ENCODE data around the gene CEP135.
"Not testable (repeated sequence)": the region's sequence is repeated elsewhere in the genome, so short reads cannot be mapped to it uniquely, and the experiment has no call there.

CEP135 gene

DNA sequence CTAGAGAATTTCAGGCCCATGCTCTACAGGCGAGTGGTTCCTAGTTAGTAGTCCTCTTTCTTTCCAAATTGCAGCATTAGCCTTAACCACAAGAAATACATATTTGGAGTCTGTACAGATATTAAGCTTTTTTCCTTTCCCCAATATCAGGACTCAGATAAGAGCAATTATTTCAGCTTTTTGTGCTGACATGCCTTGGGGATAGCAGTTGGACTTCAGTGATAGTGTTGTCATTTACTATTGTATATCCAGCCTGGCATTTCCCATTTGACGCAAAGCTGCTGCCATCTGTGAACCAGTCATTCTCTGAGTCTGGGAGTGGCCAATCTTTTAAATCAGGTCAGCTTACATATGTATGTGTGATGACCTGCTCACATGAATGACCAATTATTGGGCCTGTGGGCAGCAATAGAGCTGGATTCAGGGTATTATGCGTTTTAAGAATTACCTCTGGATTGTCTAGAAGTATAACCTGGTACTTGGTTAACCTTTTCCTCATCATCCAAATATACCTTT, 6.8 kb upstream of the CEP135 start:
- DNase-seq (ENCODE audit: low read depth) = no peak

DNA sequence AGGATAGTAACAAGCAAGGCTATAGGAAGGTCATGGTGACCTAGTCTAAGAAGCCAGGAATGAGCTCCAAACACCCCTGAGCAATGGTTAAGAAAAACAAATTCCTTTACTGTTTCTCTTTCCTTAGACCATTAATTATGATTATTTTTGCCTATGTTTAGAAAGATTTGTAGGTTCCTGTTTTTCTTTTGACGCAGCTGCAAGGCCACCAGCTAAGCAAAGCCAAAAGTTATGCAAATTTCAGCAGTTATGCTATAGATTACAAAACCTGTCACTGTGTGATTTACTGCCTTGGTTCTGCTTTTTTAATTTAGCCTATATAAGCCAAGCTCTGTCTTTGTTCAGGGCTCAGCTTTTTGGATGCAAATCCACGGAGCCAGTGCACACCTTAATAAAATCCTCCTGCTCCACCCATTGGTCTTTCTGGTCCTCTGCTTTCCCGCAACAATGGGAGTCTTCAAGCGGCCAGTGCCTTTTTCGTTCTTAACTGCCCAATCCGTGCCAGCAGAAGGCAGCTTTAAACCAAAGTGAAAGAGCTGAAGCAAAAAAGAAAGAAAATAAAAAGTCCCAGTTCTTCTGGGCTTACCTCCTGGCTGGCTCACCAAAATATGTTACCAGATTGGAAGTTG, 1.4 kb upstream of the CEP135 start:
- DNase-seq (ENCODE audit: low read depth) = no peak

DNA sequence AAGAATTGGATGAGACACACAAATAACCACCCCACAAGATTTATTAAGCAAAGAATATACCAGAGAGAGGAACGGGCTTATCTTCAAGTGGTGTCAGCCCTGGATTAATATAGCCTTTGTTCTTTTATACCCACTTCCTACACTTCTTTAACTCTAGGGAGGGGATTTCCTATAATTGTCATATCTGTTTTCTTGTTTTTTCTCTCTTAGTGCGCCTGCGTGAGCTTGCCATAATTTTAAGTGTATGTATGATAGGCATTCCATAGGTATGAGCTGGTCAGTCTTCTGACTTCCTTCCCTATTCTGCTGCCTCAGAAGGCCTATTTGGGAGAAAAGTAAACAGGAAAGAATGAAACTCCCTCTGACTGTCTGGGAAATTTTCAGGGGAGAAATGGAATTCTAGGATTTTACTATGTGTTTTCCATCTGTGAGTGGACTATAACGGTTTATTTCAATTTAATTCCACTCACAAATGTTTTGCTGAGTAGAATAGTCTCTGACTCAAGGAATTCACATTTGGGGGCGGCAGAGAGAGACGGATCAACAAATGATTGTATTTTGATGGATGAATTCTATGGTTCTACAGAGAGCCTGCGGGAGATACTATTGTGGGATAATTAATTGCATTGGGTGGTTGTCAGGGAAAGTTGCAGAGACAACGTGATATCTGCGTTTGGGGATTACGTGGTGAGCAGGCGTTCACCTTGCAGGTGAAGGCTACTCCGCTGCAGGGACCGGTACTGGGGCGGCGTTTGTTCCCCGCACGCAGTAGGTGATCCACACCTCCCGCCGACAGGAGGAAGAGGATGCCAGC, 626 bp upstream of the CEP135 start:
- peak; percentile 85 for DNase-seq (ENCODE audit: low read depth)

DNA sequence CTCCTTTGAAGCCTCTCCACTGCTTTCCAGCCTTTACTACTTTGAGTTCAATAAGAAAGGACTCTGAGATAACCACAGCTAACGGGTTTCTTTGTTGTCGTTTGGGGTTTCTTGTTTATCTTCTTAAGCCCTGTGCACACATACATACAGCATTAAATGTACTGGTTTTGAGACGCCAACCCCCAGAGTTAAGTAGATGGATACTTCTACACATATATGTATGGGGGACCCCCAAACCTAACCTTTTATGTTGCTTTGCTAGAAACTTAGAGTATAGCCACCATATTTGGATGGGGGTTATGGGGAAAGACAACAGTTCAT, 697 bp downstream of the CEP135 start:
- no peak for DNase-seq (ENCODE audit: low read depth)

DNA sequence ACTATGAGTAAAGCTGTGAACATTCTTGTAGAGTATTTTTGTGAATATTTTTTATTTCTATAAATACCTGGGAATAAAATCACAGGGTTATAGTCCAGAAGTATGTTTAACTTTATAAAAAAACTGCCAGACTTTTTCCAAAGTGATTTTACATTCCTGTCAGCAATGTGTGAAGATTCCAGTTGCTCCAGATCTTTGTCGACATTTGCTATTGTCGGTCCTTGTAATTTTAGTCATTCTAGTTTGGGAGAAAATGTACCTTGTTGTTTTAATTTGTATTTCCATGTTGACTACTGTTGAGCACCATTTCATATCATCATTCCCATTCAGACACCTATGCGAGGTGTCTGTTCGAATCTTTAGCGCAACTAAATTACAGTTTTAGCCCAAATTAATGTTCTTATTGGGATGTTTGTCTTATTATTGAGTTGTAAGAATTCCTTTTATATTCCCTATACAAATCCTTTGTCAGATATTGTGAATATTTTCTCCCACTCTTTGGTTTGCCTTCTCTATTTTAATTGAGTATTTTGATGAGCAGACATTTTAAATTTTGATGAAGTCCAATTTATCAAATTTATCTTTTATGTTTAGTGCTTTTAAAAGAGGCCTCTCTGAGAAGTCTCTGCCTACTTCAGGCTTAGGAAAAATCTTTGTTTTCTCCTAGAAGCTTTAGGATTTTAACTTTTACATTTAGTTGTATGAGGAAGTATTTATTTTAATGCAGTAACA, 2.6 kb downstream of the CEP135 start:
- no peak for DNase-seq (ENCODE audit: low read depth)

DNA sequence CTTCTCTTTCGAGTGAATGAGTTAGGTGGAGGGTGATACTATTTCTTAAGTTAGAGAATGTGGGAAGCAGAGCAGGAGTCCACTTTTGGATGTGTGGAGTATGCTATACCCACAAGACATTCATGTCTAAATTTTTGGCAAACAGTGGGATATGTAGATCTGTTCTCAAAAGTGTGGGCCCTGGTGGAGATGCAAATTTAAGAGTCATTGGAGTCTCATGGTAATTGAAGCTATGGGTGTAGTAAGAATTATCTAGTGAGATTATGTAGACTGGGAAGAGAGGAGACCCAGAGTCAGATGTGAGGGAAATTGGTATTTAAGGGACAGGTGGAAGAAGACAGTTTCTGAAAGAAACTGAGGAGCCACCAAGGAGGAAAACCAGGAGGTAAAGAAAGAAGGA, 7.0 kb downstream of the CEP135 start:
- DNase-seq (ENCODE audit: low read depth) = no peak

DNA sequence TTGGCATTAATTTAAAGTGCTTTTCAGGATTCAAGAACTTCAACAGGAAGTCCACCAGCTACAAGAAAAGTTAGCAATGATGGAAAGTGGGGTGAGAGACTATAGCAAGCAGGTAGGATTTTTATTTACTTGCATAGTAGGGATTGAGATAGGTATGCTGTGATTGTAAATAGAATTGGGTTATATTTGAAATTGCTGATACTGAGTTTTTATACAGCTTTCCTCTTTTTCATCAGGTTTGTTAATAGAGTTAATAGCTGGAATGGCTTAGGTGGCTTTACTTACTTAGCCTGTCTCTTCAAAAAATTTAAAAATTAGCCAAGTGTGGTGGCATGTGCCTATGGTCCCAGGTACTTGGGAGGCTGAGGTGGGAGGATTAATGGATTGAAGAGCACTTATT, 10.9 kb downstream of the CEP135 start:
- DNase-seq (ENCODE audit: low read depth) = no peak

DNA sequence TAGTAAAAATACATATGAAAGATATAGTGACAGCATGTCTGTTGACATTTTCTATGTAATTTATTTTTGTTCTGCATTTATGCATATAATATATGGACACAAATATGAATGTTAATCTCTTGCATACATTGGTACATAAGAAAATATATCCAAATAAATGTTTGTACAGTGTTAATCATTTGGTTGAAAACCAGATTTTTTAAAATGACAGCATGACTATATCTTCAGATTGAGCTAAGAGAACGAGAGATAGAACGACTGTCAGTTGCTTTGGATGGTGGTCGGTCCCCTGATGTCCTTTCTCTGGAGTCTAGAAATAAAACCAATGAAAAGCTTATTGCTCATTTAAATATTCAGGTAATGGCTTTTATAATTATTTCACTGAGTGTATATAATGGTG, 15.3 kb downstream of the CEP135 start:
- no peak for DNase-seq (ENCODE audit: low read depth)

DNA sequence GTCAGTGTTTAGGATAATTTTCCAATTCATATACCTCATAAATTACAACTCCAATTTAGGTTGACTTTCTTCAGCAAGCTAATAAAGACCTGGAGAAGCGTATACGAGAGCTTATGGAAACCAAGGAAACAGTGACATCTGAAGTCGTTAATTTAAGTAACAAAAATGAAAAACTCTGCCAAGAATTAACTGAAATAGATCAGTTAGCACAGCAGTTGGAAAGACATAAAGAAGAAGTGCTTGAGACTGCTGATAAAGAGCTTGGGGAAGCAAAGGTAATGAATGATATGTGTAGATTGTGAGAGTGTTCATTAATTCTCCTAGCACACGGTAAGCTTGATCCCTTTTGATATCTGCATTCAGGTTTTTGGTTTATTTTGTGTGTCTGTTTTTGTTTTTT, 16.8 kb downstream of the CEP135 start:
- no peak for DNase-seq (ENCODE audit: low read depth)

DNA sequence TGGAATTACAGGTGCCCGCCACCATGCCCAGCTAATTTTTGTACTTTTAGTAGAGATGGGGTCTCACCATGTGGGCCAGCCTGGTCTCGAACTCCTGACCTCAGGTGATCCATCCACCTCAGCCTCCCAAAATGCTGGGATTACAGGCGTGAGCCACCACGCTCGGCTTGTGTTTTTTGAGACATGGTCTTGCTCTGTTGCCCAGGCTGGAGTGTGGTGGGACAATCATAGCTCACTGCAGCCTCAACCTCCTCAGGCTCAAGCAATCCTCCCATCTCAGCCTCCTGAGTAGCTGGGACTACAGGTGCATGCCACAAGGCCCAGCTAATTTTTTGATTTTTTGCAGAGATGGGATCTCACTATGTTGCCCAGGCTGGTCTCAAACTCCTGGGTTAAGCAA, 17.6 kb downstream of the CEP135 start:
- not testable (repeated sequence) for DNase-seq (ENCODE audit: low read depth)

DNA sequence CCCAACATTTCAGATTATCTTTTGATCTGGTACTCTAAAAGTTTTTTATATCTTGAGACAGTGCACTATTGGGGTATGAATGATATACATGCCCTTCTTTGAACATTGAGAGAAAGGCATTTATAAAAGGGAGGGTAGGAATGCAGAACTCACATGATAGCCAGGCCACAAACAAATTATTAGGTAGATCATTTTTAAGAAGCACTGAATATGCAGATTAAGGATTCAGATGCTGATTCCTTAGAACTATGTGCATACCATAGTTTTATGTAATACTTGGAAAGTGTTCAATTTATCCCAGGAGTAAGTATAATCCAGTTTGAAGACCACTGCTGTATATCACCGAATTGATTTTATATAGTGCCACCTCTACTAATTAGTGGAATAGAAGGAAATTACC, 18.6 kb downstream of the CEP135 start:
- DNase-seq (ENCODE audit: low read depth) = no peak

DNA sequence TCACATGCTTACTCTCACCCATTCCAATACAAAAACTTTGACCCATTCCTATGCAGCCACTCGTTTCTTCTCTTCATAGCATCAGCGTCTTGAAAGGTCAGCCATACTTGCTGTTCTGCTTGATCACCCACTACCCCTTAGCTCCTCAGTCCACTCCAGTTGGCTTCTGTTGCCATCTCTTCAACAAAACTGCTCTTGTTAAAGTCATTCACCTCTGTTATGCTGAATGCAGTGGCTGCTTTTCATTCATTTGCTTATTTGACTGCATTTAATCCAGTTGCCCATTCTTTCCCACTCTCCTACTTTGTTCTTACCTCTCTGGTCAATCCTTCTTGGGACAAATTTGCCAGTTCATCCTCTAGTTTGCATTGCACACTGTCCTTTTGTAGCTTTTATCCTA, 24.9 kb downstream of the CEP135 start:
- no peak for DNase-seq (ENCODE audit: low read depth)

DNA sequence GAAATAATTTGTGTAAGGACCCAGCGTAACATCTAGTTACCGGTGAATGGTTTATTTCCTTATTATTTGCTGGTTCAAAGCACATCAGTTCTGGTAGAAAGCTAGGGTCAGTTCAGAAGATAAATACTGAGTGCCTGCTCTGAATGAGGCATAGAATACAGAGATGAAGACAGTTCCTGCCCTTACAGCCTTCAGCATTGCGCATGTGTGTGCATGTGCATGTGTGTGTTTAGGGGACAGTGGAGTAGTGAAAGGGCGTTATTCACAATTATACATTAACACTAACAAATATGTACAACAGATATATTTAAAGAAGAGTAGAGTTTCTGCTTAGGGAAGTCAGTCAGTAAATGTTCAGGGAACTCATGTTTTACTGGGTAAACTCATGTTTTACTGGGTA, 29.1 kb downstream of the CEP135 start:
- DNase-seq (ENCODE audit: low read depth) = no peak

DNA sequence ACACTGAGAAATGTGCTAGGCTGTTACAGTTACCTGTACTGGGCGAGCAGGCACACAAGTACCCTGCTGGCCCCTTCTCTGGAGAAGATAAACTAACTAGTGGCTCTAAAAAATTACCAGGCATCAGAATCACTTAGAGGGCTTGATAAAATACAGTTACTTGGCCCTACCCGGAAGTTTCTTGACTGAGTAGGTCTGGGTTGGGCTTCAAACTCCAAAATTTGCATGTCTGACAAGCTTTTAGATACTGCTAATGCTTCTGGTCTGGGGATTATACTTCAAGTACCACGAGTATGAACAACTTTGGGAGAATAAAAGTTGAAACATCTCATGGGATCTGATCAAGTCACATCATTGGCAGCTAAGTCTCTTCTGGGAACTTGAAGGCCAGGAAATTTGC, 30.8 kb downstream of the CEP135 start:
- DNase-seq (ENCODE audit: low read depth) = no peak

DNA sequence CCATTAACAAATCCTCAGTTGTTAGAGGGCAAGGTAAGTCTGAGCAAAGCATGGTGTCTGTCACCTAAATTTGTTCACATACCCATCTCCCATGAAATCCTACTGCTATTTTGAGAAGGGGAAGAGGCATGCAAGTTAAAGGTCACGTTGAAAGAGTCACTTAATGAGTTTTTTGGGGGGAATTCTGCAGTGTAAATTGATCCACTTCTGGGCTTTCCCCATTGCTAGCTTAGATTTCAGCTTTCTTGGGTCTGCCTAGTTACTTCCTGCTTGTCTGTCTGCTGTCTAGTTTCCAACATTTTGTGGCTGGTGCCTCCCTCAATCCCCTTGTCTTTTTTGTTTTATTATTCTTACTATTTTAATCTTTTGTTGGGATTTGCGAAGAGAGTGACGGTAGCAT, 32.0 kb downstream of the CEP135 start:
- no peak for DNase-seq (ENCODE audit: low read depth)

DNA sequence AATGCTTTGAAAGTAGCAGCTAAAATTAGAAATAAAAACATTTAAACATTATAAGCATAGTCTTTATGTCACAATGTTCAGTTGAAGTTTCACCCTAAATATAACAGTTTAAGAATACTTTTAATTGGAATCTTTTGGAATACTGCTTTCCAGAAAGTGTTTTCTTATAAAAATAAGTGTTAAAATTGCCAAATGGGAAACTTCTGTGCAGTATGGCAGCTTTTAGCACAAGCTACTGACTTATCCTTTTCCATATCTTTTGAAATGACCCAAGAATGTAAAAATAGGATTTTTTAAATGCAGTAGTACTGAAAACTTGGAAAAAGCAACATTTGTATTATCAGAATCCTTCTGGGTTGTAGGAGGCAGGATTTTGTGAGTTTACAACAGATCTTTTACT, 34.2 kb downstream of the CEP135 start:
- DNase-seq (ENCODE audit: low read depth) = no peak

DNA sequence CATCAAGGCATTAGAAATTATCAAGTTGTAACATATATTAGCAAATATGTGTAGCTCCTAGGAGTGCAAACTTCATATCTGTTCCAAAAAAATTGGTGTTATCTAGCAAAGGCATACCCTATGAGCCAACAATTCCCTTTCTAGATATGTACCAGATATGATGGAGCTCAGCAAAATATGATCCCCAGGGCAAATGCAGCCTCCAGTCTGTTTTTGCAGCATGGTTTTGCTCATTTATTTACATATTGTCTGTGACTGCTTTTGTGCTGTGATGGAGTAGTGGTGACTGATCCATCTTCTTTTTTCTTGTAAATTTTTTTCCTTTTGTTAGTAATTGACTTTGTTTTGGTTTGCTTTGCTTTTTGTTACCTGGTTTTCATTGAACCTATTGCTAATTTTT, 41.0 kb downstream of the CEP135 start:
- no peak for DNase-seq (ENCODE audit: low read depth)

DNA sequence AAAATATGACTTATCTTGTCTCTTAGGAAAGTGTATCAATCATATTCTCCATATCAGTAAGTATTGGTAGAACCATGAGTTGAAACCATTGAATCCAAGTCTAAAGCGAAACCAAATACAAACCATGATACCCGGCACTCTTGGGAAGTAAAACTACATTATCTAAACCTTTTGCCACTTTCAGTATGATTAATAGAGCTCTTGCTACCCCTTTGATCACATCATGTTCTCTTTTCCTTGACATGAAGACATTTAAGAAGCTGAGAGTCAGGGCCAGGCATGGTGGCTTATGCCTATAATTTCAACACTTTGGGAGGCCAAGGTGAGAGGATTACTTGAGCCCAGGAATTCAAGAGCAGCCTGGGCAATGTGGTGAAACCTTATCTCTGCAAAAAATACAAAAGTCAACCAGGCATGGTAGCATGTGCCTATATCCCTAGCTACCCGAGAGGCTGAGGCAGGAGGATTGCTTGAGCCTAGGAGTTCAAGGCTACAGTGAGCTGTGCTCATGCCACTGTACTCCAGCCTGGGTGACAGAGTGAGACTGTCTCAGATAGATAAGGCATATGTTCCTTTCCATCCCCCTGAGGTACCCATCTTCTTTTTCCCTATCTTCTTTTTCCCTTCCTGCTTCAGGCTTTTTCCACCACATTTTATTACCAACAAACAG, 45.4 kb downstream of the CEP135 start:
- no peak for DNase-seq (ENCODE audit: low read depth)

DNA sequence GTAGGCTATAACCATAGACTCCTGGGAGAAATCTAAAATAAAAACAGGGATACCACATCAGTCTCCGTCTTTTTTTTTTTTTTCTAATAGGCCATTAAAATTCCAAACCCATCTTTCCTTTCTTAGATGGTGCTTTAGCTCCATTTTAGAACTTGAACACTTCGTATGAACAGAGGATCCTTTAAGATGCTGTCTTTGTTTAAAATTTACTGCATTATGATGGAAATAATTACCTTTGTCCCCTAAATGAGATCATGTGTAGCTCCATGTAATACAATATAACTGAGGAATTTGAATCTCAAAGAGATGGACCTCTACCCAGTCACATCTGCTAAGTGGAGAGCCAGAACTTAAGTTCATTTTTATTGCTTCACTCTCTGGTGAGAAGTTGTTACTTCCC, 47.9 kb downstream of the CEP135 start:
- DNase-seq (ENCODE audit: low read depth) = no peak

DNA sequence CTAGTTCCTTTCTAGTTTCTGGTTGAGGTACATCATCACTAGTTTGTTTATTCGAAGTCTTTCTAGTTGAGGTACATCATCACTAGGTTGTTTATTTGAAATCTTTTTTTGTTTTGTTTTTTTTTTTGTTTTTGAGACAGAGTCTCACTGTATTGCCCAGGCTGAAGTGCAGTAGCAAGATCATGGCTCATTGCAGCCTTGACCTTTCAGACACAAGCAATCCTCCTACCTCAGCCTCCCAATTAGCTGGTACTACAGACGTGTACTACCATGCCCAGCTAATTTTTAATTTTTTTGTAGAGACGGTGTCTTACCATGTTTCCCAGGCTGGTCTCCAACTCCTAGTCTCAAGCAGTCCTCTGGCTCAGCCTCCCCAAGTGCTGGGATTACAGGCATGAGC, 54.9 kb downstream of the CEP135 start:
- DNase-seq (ENCODE audit: low read depth) = no peak

DNA sequence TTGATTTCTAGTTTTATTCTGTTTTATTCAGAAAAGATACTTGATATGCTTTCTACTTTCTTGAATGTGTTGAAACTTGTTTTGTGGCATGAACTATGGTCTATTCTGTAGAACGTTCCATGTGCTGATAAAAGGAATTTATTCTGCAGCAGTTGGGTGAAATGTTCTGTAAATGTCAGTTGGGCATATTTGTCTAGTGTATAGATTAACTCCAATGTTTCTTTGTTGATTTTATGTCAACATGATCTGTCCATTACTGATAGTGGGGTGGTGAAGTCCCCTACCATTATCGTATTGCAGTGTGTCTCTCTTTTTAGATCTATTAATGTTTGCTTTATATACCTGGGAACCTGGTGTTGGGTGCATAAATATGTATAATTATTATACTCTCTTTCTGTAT, 55.5 kb downstream of the CEP135 start:
- no peak for DNase-seq (ENCODE audit: low read depth)

DNA sequence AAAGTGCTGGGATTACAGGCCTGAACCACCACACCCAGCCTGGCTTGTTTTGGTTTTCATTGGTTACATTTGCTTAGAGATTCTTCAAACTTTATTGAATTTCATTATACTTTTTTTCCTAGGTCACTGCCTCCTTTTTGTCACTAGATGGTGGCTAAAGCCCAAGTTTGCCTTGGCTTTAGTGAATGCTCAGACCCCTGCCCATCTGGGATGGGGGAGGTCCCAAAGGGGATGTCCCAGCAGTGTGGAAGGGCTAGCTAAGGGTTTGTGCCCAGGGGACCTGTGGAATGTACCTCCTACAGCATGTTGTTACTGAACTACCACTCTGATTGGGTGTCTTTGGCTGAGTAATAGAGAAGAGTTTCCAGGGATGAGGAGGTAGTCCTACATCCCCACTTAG, 58.4 kb downstream of the CEP135 start:
- DNase-seq (ENCODE audit: low read depth) = no peak

DNA sequence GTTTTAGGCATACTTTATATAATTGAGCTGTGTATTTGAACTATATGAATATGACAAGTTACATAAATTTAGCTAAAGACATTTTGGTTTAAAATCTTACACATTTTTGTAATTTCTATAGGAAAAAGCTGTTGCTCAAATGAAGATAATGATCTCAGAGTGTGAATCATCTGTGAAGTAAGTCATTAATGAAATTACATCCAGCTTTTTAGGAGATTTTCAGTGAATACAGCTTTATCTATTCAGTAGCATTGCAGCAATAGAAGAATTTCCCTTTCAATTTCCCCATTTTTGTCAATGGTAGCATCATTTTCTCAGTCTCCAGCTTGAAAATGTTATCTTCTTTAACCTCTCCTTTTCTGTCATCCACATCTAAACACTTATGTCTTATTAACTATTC, 59.5 kb downstream of the CEP135 start:
- no peak for DNase-seq (ENCODE audit: low read depth)
